Mesenchymal stem cell (in vitro differentiated cells and primary cell): ENCODE results near the gene PLPPR3.
A peak's percentile ranks its signal among the peaks of the same experiment; 100 is the strongest.

Experiments
- DNase-seq: peaks from one replicate; pipeline ENCODE4 v3.0.0-alpha.2; 2013
- H2AFZ ChIP-seq: one replicate; pipeline ENCODE4 v1.6.1; 2013; ENCODE audit warnings: low read depth, mild to moderate bottlenecking, control low read depth, inconsistent platforms, low read length, moderate library complexity
- H2AK5ac ChIP-seq: 2 replicates; pipeline ENCODE4 v1.6.1; 2013; ENCODE audit warnings: low read length, moderate library complexity, mild to moderate bottlenecking, inconsistent platforms; ENCODE audit not compliant: severe bottlenecking
- H2BK120ac ChIP-seq: one replicate; pipeline ENCODE4 v1.6.1; 2013; ENCODE audit warnings: low read depth, mild to moderate bottlenecking, inconsistent platforms, low read length, moderate library complexity
- H2BK12ac ChIP-seq, 2 experiments: one replicate each; pipeline ENCODE4 v1.6.1; 2013; ENCODE audit warnings: inconsistent platforms in 2 of 2, low read length in 2 of 2, mild to moderate bottlenecking in 2 of 2, moderate library complexity in 2 of 2, control low read depth in 1 of 2
- H2BK15ac ChIP-seq: one replicate; pipeline ENCODE4 v1.6.1; 2013; ENCODE audit warnings: mild to moderate bottlenecking, low read depth, inconsistent platforms; ENCODE audit not compliant: poor library complexity, severe bottlenecking
- H2BK5ac ChIP-seq: 2 replicates; pipeline ENCODE4 v1.6.1; 2013; ENCODE audit warnings: low read depth, mild to moderate bottlenecking, low read length, control low read depth, inconsistent platforms; ENCODE audit not compliant: poor library complexity, severe bottlenecking
- H3K14ac ChIP-seq, 2 experiments: one replicate each; pipeline ENCODE4 v1.6.1; 2013; ENCODE audit warnings: inconsistent platforms in 2 of 2, low read length in 2 of 2, control low read depth in 1 of 2, mild to moderate bottlenecking in 1 of 2, moderate library complexity in 1 of 2
- H3K18ac ChIP-seq, 2 experiments: one replicate each; pipeline ENCODE4 v1.6.1; 2013; ENCODE audit warnings: inconsistent platforms in 2 of 2, low read length in 2 of 2, control low read depth in 1 of 2, low read depth in 1 of 2, mild to moderate bottlenecking in 1 of 2
- H3K23ac ChIP-seq, 2 experiments: one replicate each; pipeline ENCODE4 v1.6.1; 2013; ENCODE audit warnings: inconsistent platforms in 2 of 2, low read length in 2 of 2, mild to moderate bottlenecking in 2 of 2, moderate library complexity in 2 of 2, control low read depth in 1 of 2
- H3K27ac ChIP-seq: 2 replicates; pipeline ENCODE4 v1.5.1; 2013; ENCODE audit warnings: mild to moderate bottlenecking, moderate library complexity, low read length, control low read depth, inconsistent platforms; ENCODE audit not compliant: poor library complexity, severe bottlenecking
- H3K27me3 ChIP-seq, 2 experiments: 2 replicates each; pipeline versions ENCODE4 v1.6.1 to v1.7.0; 2013; ENCODE audit warnings: low read length in 2 of 2, mild to moderate bottlenecking in 2 of 2, moderate library complexity in 2 of 2, control low read depth in 1 of 2, inconsistent platforms in 1 of 2; ENCODE audit not compliant: control insufficient read depth in 1 of 2, insufficient read depth in 1 of 2
- H3K36me3 ChIP-seq, 2 experiments: 2 replicates each; pipeline versions ENCODE4 v1.6.1 to v1.7.0; 2013; ENCODE audit warnings: low read length in 2 of 2, control low read depth in 1 of 2, inconsistent platforms in 1 of 2, low read depth in 1 of 2, mild to moderate bottlenecking in 1 of 2; ENCODE audit not compliant: insufficient read depth in 2 of 2, control insufficient read depth in 1 of 2
- H3K4ac ChIP-seq, 2 experiments: one replicate each; pipeline ENCODE4 v1.6.1; 2013; ENCODE audit warnings: inconsistent platforms in 2 of 2, low read length in 2 of 2, mild to moderate bottlenecking in 2 of 2, moderate library complexity in 2 of 2, control low read depth in 1 of 2, low read depth in 1 of 2
- H3K4me1 ChIP-seq: 2 replicates; pipeline ENCODE4 v1.6.1; 2013; ENCODE audit warnings: low read depth, low read length, control low read depth; ENCODE audit not compliant: control insufficient read depth, insufficient read depth
- H3K4me2 ChIP-seq: 2 replicates; pipeline ENCODE4 v1.6.1; 2013; ENCODE audit warnings: low read length, mild to moderate bottlenecking, inconsistent platforms; ENCODE audit not compliant: poor library complexity, severe bottlenecking
- H3K4me3 ChIP-seq, 2 experiments: 2 replicates each; pipeline versions ENCODE4 v1.5.1 to v1.7.0; 2013; ENCODE audit warnings: low read length in 2 of 2, mild to moderate bottlenecking in 2 of 2, control low read depth in 1 of 2, low read depth in 1 of 2; ENCODE audit not compliant: insufficient read depth in 1 of 2
- H3K79me1 ChIP-seq: replicated peaks from 2 replicates; pipeline ENCODE4 v1.6.1; 2013; ENCODE audit warnings: mild to moderate bottlenecking, control low read depth, low read length, inconsistent platforms; ENCODE audit not compliant: poor library complexity, severe bottlenecking
- H3K9ac ChIP-seq: 2 replicates; pipeline ENCODE4 v1.7.0; 2013; ENCODE audit warnings: mild to moderate bottlenecking, low read length, moderate library complexity
- H3K9me3 ChIP-seq: 2 replicates; pipeline ENCODE4 v1.7.0; 2013; ENCODE audit warnings: mild to moderate bottlenecking, low read length; ENCODE audit not compliant: control insufficient read depth
- H4K8ac ChIP-seq: one replicate; pipeline ENCODE4 v1.6.1; 2013; ENCODE audit warnings: inconsistent platforms, mild to moderate bottlenecking, low read length, moderate library complexity
- H4K91ac ChIP-seq: one replicate; pipeline ENCODE4 v1.6.1; 2013; ENCODE audit warnings: mild to moderate bottlenecking, low read length, inconsistent platforms
- WGBS: methylation state at CpG from one replicate; pipeline ENCODE4 v1.1.7; 2013; ENCODE audit warnings: mixed read lengths; 5-methylcytosine and 5-hydroxymethylcytosine counted together

The PLPPR3 gene

DNA sequence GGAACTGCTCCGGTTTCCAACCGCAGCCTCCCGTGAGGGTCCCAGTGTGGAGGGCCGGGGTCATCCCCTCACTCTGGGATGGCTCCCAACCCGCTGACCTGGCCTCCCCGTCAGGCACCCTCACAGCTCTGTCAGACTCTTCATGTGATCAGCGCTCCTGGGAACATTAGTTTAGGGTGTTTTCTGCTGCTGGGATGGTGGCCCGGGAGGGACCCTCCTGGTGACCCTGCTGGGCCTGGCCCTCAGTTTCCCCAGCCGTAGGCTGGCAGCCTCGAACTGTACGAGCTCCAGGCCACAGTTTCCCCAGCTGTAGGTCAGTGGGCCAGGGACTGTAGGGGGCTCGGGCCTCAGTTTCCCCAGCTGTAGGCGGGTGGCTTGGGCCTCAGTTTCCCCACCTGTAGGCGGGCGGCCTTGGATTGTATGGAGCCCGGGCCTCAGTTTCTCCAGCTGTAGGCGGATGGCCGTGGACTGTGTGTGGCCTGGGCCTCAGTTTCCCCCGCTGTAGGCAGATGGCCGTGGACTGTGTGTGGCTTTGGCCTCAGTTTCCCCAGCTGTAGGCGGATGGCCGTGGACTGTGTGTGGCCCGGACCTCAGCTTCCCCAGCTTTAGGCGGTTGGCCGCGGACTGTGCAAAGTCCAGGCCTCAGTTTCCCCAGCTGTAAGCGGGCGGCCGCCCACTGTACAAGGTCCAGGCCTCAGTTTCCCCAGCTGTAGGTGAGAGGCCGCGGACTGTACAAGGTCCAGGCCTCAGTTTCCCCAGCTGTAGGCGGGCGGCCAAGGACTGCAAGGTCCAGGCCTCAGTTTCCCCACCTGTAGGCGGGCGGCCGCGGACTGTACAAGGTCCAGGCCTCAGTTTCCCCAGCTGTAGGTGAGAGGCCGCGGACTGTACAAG, 25.8 kb downstream of the PLPPR3 start:
- Histone ChIP-seq H2AFZ (peak overlapping the region; percentile 30), H3K4me1 (peaks cover 20% of the 10 kb centered on the region), H3K27me3 (no peaks in the 10 kb centered on the region), H3K18ac (peak overlapping the region in 1 of 2 experiments; percentile 87), H3K36me3 (peaks cover 9 to 21% of the 10 kb centered on the region in 2 experiments), H3K4me3 (peak overlapping the region in 1 of 2 experiments; percentile 80), H3K14ac (no peak overlapping the region), H2BK15ac (no peak overlapping the region), H2AK5ac (peak overlapping the region; percentile 11), H3K23ac (no peak overlapping the region), H4K91ac (no peak overlapping the region), H3K9ac (peak overlapping the region; percentile 91), H4K8ac (peak overlapping the region; percentile 97), H3K79me1 (no peaks in the 10 kb centered on the region), H2BK12ac (no peak overlapping the region), H3K4ac (peak overlapping the region; percentile 83 to 96), H3K9me3 (no peaks in the 10 kb centered on the region), H3K4me2 (peak overlapping the region; percentile 84), H2BK120ac (no peak overlapping the region), H3K27ac (no peak overlapping the region), H2BK5ac (no peak overlapping the region)
- WGBS: 92% methylated on average over 39 of the region's 39 CpGs
- no peak for DNase-seq

DNA sequence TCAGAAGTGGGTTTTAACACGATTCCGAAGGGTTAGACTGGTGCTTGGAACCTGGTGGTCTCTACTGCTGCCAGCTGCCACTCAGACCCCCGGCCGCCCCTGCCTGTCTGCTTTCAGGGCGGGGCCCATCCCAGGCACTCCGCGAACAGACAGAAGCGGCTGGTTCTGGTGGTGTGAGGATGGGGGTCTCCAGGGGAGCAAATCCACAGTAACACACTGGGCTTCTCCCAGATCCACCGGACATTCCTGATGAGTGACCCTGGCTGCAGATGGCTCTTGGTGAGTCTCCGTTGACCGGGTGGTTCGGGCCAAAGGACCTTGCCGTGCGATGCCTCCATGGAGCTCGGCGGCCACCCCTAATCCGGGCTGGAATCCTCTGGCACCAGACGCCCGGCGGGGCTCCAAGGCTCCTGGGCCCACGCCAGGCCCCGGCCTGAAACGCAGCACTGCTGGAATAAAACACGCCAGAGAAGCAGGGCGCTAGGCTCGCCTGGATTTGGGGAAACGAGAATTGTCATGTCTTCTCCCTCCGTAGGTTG, 26.6 kb downstream of the PLPPR3 start:
- H3K4me1 ChIP-seq: peaks cover 13% of the 10 kb centered on the region
- H2AK5ac ChIP-seq: no peak overlapping the region
- H3K14ac ChIP-seq: no peak overlapping the region
- H3K9ac ChIP-seq: peak overlapping the region; percentile 72
- no peak overlapping the region for H3K4ac ChIP-seq
- 95% methylated on average over 28 of the region's 28 CpGs for WGBS
- H2BK5ac ChIP-seq: no peak overlapping the region
- no peak overlapping the region for H3K27ac ChIP-seq
- H2BK15ac ChIP-seq: no peak overlapping the region
- H3K4me3 ChIP-seq: peak overlapping the region in 1 of 2 experiments; percentile 80
- H3K9me3 ChIP-seq: no peaks in the 10 kb centered on the region
- no peaks in the 10 kb centered on the region for H3K79me1 ChIP-seq
- no peak overlapping the region for H2BK120ac ChIP-seq
- H3K36me3 ChIP-seq: peaks cover 1 to 13% of the 10 kb centered on the region in 2 experiments
- H4K91ac ChIP-seq: peak overlapping the region; percentile 62
- H3K4me2 ChIP-seq: no peak overlapping the region
- no peak overlapping the region for H2BK12ac ChIP-seq
- H4K8ac ChIP-seq: no peak overlapping the region
- H2AFZ ChIP-seq: no peak overlapping the region
- DNase-seq: no peak
- H3K23ac ChIP-seq: no peak overlapping the region
- no peaks in the 10 kb centered on the region for H3K27me3 ChIP-seq
- no peak overlapping the region for H3K18ac ChIP-seq

- Histone ChIP-seq H2AK5ac (no peak overlapping the region), H3K4me1 (peaks cover 22% of the 10 kb centered on the region), H3K4ac (no peak overlapping the region), H2BK12ac (peak overlapping the region in 1 of 2 experiments; percentile 25), H2BK15ac (no peak overlapping the region), H3K4me3 (no peak overlapping the region), H3K14ac (no peak overlapping the region), H3K4me2 (no peak overlapping the region), H3K23ac (no peak overlapping the region), H4K8ac (no peak overlapping the region), H4K91ac (no peak overlapping the region), H3K27me3 (no peaks in the 10 kb centered on the region), H3K79me1 (no peaks in the 10 kb centered on the region), H2AFZ (no peak overlapping the region), H2BK5ac (no peak overlapping the region), H3K27ac (no peak overlapping the region), H3K9me3 (no peaks in the 10 kb centered on the region), H3K36me3 (peaks cover 0 to 3% of the 10 kb centered on the region in 2 experiments), H2BK120ac (no peak overlapping the region), H3K9ac (no peak overlapping the region), H3K18ac (no peak overlapping the region)
- WGBS: 93% methylated on average over 10 of the region's 12 CpGs
- DNase-seq: no peak
Measured at GRCh38 chr19:793806-794205, 27.9 kb downstream of the PLPPR3 start.

GRCh38 chr19:792306-792885, 29.4 kb downstream of the PLPPR3 start:
- Histone ChIP-seq H3K4ac (peak overlapping the region in 1 of 2 experiments; percentile 26), H3K36me3 (no peaks in the 10 kb centered on the region), H3K4me2 (no peak overlapping the region), H2AK5ac (no peak overlapping the region), H3K27ac (no peak overlapping the region), H4K91ac (no peak overlapping the region), H2AFZ (no peak overlapping the region), H4K8ac (no peak overlapping the region), H2BK120ac (peak overlapping the region; percentile 56), H3K18ac (peak overlapping the region in 1 of 2 experiments; percentile 16), H3K27me3 (no peaks in the 10 kb centered on the region), H2BK15ac (no peak overlapping the region), H2BK12ac (peak overlapping the region; percentile 10 to 40), H2BK5ac (no peak overlapping the region), H3K14ac (no peak overlapping the region), H3K9me3 (no peaks in the 10 kb centered on the region), H3K4me1 (peaks cover 29% of the 10 kb centered on the region), H3K9ac (no peak overlapping the region), H3K4me3 (no peak overlapping the region), H3K79me1 (peaks cover 2% of the 10 kb centered on the region), H3K23ac (no peak overlapping the region)
- WGBS: 78% methylated on average over 16 of the region's 16 CpGs
- DNase-seq: no peak
